HG02884 (cell line): Measurements from ENCODE around the gene SLC25A6.
A peak's percentile ranks its signal among the peaks of the same experiment; 100 is the strongest.
"Not testable (repeated sequence)": the region's sequence is repeated elsewhere in the genome, so short reads cannot be mapped to it uniquely, and the experiment has no call there.

Source experiments
- ATAC-seq: cut with Tn5 transposase; IDR thresholded peaks from one replicate; pipeline ENCODE4 v1.9.1; 2021; ENCODE audit warnings: mild to moderate bottlenecking, moderate library complexity; ENCODE audit not compliant: unreplicated experiment

The SLC25A6 gene

DNA sequence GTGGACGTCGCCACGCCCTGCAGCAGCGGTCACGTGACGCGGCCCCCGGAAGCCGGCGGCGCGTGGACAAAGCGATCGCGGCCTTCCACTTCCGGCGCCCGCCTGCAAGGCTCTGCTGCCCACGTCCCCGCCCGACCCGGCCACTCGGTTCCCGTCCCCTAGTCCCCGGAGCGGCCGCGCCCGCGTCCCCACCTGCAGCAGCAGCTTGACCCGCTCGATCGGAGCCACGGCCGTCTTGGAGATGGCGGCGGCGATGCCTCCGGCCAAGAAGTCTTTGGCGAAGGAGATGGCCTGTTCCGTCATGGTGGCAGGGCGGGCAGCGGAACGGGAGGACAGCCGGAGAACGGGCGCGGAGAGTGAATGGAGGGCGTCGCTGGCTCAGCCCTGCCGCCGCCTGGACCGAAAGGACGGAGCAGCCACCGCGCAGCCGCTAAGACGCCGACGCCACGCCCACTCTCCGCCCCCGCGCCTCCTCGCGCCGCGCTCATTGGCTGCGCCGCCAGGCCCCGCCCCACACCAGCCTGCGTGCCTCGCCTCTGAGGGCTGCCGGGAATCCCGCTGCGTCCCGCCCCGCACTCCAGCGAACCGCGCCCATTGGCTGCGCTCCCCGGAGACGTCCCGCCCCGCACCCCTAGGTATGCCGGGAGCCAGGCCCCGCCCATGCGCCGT, at the start of gene SLC25A6:
Gene SLC25A6 (minus strand): TSS at position 407 of the 669 bp plus-strand sequence. CDS start 104 bp downstream, at position 303.
- ATAC-seq = peak; percentile 91

DNA sequence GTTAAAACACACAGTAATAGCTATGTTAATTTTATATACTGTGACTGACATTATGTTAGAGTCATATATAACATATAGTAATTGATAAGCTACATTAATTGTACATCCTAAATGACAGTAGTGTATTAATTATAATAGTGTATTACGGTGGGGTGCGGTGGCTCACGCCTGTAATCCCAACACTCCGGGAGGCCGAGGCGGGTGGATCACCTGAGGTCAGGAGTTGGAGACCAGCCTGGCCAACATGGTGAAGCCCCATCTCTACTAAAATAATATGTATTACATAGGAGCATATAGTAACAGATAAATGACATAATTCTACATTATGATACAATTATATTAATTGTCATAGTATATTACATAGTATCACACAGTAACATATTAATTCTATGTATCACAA, 48.6 kb upstream of the SLC25A6 start:
- no peak for ATAC-seq

DNA sequence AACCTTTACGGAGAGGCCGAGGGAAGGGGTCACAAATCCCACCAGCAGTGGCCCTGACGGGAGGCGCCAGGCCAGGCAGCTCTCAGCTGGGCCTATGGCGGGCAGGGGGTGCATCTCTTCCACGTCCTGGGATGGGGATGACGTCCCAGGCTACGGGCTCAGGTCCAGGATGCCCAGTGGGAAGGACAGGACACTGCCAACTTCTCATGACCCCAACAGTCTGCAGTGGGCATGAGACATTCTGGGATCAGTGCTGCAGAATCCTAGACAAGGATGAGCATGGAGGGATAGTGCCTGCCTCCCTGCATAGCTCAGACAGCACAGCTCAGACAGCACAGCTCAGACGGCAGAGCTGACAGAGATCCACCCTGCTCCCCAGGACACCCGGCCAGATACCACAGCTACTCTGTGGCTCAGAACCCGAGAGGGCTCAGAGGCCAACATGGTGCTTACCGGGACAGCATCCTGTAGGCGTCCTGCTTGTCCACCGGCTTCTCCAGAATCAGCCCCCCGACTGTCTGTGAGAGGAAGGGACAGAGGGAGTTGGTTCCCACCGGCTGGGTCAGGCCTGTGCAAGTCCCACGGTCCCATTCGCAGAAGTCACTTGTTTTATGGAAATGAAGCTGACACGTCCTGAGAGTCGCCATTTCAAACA, 43.5 kb upstream of the SLC25A6 start:
- no peak for ATAC-seq

DNA sequence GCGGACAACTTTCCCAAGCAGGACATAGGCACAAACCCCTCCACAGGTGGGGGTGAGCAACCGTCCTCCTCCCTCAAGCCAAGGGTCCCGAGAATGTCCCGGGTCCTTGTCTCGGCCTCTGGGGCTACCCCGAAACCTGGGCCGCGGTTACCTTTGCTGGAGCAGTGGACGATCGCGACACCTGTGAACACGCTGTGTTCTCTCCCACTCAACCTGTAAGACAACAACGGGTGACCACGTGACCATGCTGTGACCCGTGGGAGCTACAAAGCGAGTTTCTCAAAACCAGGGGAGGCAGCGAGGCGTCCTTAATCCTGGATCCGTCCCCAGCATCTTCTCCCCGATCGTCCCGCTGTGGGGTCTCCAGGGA, 42.9 kb upstream of the SLC25A6 start:
- ATAC-seq = no peak

DNA sequence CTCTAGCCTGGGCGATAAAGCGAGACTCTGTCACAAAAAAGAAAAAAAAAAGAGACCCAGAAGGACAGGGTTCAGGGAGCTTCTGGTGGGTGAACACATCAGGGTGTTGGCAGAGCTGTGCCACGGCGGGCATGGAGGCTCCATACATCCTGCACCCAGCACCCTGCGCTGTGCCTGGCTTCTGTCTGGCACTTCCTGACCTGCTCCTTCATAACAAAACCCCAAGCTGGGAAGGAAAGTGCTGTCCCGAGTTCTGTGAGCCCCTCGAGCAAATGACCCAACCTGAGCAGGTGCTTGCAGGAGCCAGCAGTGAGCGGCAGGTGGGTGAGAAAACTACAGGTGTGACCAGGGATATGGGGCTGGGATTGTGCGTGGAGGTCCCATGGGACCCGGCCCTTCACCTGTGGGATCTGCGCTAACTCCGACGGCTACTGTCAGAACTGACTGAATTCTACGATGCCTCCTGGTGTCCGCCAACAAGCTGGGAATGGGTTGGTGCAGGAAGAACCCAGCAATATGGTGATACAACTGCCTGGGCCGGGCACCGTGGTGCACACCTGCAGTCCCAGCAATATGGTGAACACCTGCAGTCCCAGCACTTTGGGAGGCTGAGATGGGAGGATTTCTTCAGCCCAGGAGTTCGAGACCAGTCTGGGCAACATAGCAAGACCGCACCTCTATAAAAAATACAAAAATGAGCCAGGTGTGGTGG, 41.9 kb upstream of the SLC25A6 start:
- ATAC-seq = no peak

DNA sequence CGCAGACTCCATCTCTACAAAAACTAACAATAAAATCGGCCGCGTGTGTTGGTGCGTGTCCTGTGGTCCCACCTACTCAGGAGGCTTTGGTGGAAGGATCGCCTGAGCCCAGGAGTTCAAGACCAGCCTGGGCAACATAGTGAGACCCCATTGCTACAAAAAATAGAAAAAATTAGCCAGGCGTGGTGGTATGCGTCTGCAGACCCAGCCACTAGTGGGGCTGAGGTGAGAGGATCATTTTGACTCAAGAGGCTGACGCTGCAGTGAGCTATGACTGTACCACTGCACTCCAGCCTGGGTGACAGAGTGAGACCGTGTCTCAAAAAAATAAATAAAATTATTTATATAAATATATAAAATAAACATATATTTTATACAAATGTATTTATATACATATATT, 38.5 kb upstream of the SLC25A6 start:
- no peak for ATAC-seq

DNA sequence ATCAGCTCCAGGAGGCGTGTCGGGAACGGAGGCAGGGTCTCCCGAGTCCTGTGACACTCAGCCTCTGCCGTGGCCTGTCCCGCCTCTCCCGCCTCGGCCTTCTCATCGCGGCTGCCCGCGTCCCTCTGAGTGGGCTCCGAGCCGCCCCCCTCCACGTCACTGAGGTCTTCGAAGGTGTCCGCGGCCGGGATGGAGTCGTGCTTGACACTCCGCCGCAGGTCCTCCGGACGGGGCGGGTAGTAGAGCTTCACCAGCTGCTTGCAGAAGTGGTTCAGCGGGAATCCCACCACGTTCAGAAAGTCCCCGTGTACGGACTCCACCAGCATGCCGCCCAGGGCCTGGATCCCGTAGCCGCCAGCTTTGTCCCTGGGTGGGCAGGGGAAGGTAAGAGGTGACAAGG, 35.8 kb upstream of the SLC25A6 start:
- ATAC-seq = no peak

DNA sequence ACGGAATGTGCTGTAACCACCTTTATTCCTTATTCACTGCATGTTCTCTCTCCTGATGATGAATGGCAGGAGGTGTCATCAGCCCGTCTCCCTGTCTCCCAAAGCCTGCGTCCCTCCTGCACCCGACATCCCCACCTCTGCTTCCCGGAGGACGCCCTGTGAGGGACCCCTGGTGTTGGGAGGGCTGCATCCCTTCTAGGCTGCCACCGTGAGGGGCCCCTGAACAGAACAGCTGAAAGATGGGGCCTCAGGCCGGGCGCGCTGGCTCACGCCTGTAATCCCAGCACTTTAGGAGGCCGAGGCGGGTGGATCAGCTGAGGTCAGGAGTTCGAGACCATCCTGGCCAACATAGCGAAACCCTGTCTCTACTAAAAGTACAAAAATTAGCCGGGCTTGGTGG, 34.4 kb upstream of the SLC25A6 start:
- not testable (repeated sequence) for ATAC-seq

DNA sequence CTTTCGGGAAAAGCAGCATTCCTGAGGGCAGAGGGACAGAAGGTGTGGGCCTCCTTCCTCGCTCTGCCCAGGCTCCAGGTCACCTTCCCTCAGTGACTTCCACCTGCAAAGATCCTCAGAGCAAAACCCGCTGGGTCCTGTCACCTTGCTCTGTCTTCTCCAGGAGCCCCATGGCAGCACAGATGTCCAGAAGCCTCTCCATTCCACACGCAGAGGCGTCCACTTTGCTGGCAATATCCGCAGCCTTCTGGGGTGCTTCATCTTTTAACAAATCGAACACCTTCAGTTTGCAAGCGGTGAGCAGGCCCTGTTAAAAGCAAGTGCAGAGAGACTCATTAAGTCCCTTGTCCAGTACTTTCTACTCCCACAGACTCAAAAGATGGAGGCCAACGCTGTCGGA, 33.5 kb upstream of the SLC25A6 start:
- ATAC-seq = no peak

DNA sequence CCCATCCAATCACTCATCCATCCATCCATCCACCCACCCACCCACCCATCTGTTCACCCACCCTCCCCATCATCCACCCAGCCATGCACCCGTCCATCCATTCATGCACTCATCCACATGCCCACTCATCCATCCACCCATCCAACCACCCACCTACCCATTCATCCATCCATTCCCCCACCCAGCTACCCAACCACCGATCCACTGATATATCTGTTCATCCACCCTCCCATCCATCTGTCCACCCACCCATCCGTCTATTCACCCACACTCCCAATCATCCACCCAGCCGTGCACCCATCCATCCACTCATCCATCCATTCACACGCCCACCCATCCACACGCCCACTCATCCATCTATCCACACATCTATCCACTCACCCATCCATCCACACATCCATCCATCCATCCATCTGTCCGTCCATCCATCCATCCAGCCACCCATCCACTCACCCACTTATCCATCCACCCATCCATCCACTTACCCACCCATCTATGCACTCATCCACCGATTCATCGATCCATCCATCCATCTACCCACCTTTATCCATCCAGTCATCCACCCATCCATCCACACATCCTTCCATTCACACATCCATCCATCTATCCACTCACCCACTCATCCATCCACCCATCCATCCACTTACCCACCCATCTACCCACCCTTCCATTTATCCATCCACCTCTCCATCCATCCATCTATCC, 32.4 kb upstream of the SLC25A6 start:
- no peak for ATAC-seq

DNA sequence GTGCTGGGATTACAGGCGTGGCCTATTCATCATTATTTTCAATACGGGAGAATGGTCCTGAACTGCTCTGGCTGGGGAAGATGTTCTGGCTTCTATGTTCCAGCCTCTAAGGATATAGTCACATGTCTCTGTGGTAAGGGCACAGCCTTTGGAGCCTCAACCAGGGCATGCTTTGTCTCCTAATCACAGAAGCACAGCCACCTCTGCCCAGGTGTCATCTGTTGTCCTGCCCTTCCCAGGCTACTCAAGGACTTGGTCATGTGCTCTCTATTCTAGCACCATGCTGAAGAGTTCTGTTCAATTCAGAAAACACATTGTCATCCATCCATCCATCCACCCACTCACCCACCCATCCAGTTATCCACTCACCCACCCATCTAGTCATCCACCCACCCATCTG, 31.3 kb upstream of the SLC25A6 start:
- ATAC-seq = no peak

DNA sequence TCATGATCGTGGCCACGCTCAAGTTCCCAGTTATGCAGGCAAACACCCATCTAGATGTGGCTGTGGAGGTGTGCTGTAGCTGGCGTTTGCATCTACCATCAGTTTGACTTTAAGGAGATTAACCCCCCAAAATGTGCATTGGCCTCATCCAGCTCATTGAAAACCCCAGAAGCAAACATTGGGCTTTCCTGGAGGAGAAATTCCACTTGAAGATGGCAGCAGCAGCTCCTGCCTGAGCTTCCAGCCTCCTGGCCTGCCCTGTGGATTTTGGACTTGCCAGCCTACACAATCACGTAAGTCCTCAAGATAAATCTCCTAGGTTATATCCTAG, 30.2 kb upstream of the SLC25A6 start:
- no peak for ATAC-seq

DNA sequence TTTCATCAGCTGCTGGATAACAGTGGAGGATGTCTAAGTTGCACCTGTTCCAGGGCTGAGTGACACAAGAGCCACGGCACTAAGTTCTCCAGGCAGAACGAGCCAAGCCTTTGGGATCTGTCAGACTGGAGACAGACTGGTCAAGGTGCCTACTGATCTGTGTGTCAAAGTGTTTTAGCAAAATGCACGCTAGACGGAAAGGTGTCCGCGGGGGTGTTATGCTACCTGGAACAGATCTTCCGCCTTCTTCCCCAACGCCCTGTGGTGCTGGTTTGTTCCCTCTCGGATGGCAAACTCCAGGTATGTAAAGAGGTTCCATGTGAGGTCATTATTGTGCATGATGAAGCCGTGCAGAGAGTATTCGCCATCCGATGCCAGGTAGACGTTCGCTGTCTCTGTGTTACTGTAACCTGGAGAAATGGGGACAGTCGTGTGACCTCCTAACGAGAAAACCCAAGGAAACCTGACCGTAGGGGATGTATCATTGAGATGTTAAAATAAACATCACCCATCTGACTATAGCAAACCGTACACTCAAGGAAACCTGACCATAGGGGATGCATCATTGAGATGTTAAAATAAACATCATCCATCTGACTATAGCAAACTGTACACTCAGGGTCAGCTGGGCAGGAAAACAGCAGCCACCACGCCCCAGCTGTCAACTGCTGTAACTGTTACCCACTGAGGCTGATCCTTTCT, 29.7 kb upstream of the SLC25A6 start:
- no peak for ATAC-seq

DNA sequence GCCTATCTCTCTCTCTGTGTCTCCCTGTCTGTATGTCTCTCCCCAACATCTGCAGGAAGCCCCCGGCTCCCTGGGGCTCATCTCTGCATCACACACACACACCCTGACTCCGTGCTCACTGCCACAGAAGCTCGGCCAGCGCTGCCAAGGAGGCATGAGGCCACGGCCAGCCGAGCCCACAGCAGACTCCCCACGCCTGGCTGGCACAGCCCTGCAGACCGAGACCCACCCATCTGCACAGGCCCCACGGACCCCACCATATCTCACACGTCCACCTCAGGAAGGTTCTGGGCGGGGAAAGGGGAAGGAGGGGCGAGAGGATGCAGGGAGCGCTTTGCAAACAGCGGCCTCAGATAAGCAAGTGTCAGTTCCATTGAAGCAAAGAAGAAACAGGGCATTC, 28.5 kb upstream of the SLC25A6 start:
- no peak for ATAC-seq

DNA sequence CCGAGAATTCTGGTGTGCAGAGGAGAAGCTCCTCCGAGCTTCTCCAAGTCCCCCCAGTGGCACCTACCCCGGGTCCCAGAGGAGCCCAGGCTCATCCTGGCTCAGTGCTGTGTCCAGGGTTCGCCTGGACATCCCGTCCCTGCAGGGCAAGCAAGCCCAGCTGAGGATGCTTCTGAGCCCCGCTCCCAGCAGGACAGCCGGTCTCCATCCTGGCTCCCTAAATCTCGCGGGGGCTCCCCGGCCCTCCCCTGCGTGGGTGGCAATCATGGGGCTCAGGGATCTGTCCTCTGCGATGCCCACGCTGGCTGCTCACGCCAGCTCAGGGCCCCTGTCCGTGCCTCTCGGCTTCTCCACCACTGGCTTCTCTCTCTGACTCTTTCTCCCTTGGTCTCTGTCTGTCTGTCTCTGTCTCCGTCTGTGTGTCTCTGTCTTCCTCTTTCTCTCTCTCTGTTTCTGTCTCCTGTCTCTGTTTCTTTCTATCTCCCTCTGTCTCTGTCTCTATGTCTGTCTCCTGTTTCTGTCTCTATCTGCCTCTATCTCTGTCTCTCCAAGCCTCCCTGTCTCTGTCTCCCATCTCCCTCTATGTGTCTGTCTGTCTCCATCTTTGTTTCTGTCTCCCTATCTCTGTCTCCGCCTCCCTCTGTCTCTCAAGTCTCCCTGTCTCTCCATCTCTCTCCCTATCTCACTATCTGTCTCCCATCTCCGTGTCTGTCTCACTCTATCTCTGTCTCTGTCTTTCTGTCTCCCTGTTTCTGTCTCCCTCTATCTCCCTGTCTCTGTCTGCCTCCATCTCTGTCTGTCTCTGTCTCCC, 27.8 kb upstream of the SLC25A6 start:
- no peak for ATAC-seq

DNA sequence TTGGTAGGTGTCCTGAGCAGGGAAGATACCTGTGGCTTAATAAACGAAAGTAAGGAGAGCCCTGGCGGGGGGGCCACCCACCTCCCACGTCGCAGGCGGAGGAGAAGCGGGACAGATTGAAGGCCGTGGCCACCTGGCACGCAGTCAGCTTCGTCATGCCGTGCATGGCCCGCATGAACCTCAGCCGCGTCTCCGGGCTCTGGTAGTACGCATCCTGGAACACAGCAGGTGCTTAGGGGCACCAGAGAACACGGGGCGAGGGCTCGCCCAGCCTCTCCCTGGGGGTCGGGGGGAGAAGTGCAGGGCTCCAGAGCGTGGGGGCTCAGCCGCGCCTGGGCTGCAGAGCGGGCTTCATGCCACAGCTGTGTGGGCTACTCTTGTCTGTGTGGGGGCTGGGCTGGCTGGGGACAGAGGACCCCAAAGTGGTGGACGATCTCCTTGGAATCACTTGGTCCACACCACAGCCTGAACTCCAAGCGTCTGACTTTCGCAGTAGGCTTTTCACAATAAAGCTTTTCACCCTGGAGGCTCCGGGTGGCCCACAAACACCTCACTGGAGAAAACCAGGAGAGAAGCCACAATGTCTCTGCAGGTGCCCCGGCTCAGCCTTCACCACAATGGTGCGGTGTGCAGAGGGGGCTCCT, 27.1 kb upstream of the SLC25A6 start:
- no peak for ATAC-seq

DNA sequence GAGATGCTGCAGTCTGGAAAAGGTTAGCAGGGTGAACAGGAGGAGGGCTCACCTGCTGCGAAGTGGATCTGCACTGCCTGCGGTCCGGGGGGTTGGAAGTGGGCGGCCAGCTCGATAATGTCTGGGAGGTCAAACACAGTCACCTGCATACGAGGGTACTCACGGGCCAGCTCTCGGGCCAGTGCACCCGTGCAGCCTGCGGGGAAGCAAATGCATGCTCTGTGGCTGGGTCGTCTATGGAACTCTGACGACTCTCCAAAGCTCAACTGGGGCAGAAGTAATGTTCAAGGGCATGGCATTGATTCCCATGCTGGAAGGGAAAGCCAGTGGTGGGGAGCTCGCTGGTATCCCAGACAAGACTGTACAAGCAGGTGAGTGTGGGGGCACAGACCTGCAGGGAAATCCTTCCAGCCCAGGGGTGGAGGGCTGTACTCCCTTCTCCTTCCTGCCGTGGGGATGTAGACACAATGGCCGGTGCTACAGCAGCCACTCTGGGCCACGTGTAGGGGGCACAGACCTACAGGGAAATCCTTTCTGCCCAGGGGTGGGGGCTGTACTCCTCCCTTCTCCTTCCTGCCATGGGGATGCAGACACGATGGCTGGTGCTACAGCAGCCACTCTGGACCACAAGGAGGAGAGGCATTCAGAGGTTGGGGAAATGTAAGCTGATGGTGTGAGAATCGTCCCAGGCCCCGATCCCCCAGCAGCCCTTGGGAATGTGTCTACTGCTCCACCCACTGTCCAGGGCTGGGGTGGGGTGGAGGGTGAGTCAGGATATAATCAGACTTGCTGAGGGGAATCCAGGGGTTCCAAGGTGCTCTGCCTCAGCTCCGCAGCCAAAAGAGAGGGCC, 26.2 kb upstream of the SLC25A6 start:
- ATAC-seq = no peak

DNA sequence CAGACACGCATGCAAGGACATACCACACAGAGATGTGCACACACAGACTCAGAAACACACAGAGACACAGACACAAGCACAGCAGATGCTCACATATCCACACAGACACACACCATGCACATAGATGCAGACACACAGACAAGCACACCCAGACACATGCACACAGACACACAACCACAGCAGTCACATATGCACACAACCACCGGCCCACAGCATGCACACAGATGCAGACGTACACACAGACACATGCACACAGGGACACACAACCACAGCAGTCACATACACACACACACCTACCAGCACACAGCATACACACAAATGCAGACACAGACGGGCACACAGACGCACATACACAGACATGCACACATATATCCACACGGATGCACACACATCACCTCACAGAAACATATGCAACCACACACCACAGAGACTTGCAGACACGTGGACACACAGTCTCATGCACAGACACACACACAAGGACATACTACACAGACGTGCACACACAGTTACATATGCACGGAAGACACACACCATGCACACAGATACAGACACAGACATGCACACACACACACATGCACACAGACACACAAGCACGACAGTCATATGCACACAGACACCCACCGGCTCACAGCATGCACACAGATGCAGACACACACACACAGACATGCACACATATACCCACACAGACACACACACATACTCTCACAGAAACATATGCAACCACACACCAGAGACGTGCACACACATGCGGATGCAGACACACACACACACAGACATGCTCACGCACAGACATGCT, 25.2 kb upstream of the SLC25A6 start:
- no peak for ATAC-seq
